HG02798 (cell line): ENCODE measurements around the gene POLR2C.
"Not testable (repeated sequence)": the region's sequence is repeated elsewhere in the genome, so short reads cannot be mapped to it uniquely, and the experiment has no call there.

Source experiments
- ATAC-seq: cut with Tn5 transposase; IDR thresholded peaks from one replicate; pipeline ENCODE4 v1.9.1; 2021; ENCODE audit warnings: mild to moderate bottlenecking; ENCODE audit not compliant: unreplicated experiment, poor library complexity

Gene POLR2C

GRCh38 chr16:57478396-57479204 lies 16.1 kb downstream of the POLR2C start:
- ATAC-seq, result no peak

- ATAC-seq, result no peak
Observed at GRCh38 chr16:57479205-57479975, 16.9 kb downstream of the POLR2C start.

- ATAC-seq, result no peak
Observed at GRCh38 chr16:57479976-57480753, 17.7 kb downstream of the POLR2C start.

- ATAC-seq, result no peak
Observed at GRCh38 chr16:57480754-57481230, 18.3 kb downstream of the POLR2C start.

GRCh38 chr16:57481421-57481820 lies 18.9 kb downstream of the POLR2C start:
- ATAC-seq, result no peak

- ATAC-seq, result no peak
Observed at GRCh38 chr16:57482845-57483545, 20.5 kb downstream of the POLR2C start.

GRCh38 chr16:57483725-57484514 lies 21.4 kb downstream of the POLR2C start:
- no peak for ATAC-seq

GRCh38 chr16:57484515-57485005 lies 22.1 kb downstream of the POLR2C start:
- ATAC-seq, result no peak

- no peak for ATAC-seq
Observed at GRCh38 chr16:57485091-57485915, 22.8 kb downstream of the POLR2C start.

- peak; percentile 92 for ATAC-seq
Observed at GRCh38 chr16:57485916-57486857, 23.7 kb downstream of the POLR2C start, which contains the start of gene DOK4. Gene DOK4 (minus strand): TSS chr16:57486493. CDS start chr16:57479507, 6,986 bp downstream.

GRCh38 chr16:57486858-57487834 lies 24.7 kb downstream of the POLR2C start:
- no peak for ATAC-seq

GRCh38 chr16:57489229-57489628 lies 26.8 kb downstream of the POLR2C start:
- ATAC-seq, result no peak

- ATAC-seq, result no peak
Observed at GRCh38 chr16:57493767-57494166, 31.3 kb downstream of the POLR2C start.

- no peak for ATAC-seq
Observed at GRCh38 chr16:57497121-57497520, 34.6 kb downstream of the POLR2C start.

- ATAC-seq, result no peak
Observed at GRCh38 chr16:57498031-57498430, 35.6 kb downstream of the POLR2C start.

- ATAC-seq, result not testable (repeated sequence)
Observed at GRCh38 chr16:57499941-57500340, 37.5 kb downstream of the POLR2C start.
